ENCODE results near the gene SLC49A3. TPM values are rescaled to one million over a fixed set of nuclear protein-coding genes. Genes with fewer than 3 reads are reported as not detected.
"Not testable (repeated sequence)": the region's sequence is repeated elsewhere in the genome, so short reads cannot be mapped to it uniquely, and the experiment has no call there.

The SLC49A3 gene
- total RNA-seq, 2 experiments from 2014 or later, result not detected

GRCh38 chr4:636628-637159 lies 52.3 kb downstream of the SLC49A3 start:
- ChIA-PET POLR2A (no interaction called here), CTCF (ENCODE audit: unreplicated experiment) (no interaction called here)
- H2AFZ ChIP-seq (ENCODE audit: low read length), result no peak overlapping the region
- TF ChIP-seq EZH2phosphoT487 (IDR thresholded peaks at IDR 0.05; ENCODE audit: borderline replicate concordance, low read depth, low read length), result no peak
- no peak for TF ChIP-seq CTCF (conservative IDR thresholded peaks at IDR 0.05; ENCODE audit: low read length)
- no peak overlapping the region for H3K4me3 ChIP-seq (ENCODE audit: low read depth, low read length, poor library complexity, severe bottlenecking)
- no peak overlapping the region for H3K4me2 ChIP-seq (ENCODE audit: low read length)
- H3K79me2 ChIP-seq (ENCODE audit: insufficient read depth, low read depth, low read length), result no peaks in the 10 kb centered on the region
- no peaks in the 10 kb centered on the region for H3K36me3 ChIP-seq (ENCODE audit: insufficient read depth, low read length)
- BruUV-seq (replicated peaks), result no TSS peak
- no peaks in the 10 kb centered on the region for H4K20me1 ChIP-seq (ENCODE audit: insufficient read depth, low read length)
- no peaks in the 10 kb centered on the region for H3K4me1 ChIP-seq (ENCODE audit: insufficient read depth, low read length, poor library complexity, severe bottlenecking)
- no peak for DNase-seq (ENCODE audit: low spot score)
- H3K9me3 ChIP-seq (ENCODE audit: low read length), result no peaks in the 10 kb centered on the region
- intact Hi-C loops (cut with micrococcal nuclease; ENCODE audit: unreplicated experiment), result no loop called here
- no peaks in the 10 kb centered on the region for H3K9me2 ChIP-seq (ENCODE audit: insufficient read depth, low read length)
- H3K27ac ChIP-seq (ENCODE audit: low read depth, low read length, poor library complexity, severe bottlenecking), result no peak overlapping the region

- H3K36me3 ChIP-seq (ENCODE audit: insufficient read depth, low read length), result no peaks in the 10 kb centered on the region
- TF ChIP-seq CTCF (conservative IDR thresholded peaks at IDR 0.05; ENCODE audit: low read length) (no peak), EZH2phosphoT487 (IDR thresholded peaks at IDR 0.05; ENCODE audit: borderline replicate concordance, low read depth, low read length) (no peak)
- no peak overlapping the region for H3K4me2 ChIP-seq (ENCODE audit: low read length)
- no TSS peak for BruUV-seq (replicated peaks)
- no peaks in the 10 kb centered on the region for H3K79me2 ChIP-seq (ENCODE audit: insufficient read depth, low read depth, low read length)
- no peaks in the 10 kb centered on the region for H4K20me1 ChIP-seq (ENCODE audit: insufficient read depth, low read length)
- no peaks in the 10 kb centered on the region for H3K9me2 ChIP-seq (ENCODE audit: insufficient read depth, low read length)
- no peaks in the 10 kb centered on the region for H3K9me3 ChIP-seq (ENCODE audit: low read length)
- DNase-seq (ENCODE audit: low spot score), result no peak
- CTCF ChIA-PET (ENCODE audit: unreplicated experiment), result no interaction called here
- H3K4me3 ChIP-seq (ENCODE audit: low read depth, low read length, poor library complexity, severe bottlenecking), result no peak overlapping the region
- H2AFZ ChIP-seq (ENCODE audit: low read length), result no peak overlapping the region
- no peak overlapping the region for H3K27ac ChIP-seq (ENCODE audit: low read depth, low read length, poor library complexity, severe bottlenecking)
- intact Hi-C loops (cut with micrococcal nuclease; ENCODE audit: unreplicated experiment), result no loop called here
- H3K4me1 ChIP-seq (ENCODE audit: insufficient read depth, low read length, poor library complexity, severe bottlenecking), result no peaks in the 10 kb centered on the region
- POLR2A ChIA-PET, result no interaction called here
Measured at GRCh38 chr4:635851-636627, 52.9 kb downstream of the SLC49A3 start.

- H3K9me2 ChIP-seq (ENCODE audit: insufficient read depth, low read length); CTCF ChIA-PET (ENCODE audit: unreplicated experiment); POLR2A ChIA-PET; H3K79me2 ChIP-seq (ENCODE audit: insufficient read depth, low read depth, low read length); H3K36me3 ChIP-seq (ENCODE audit: insufficient read depth, low read length); DNase-seq (ENCODE audit: low spot score); BruUV-seq (replicated peaks); H3K9me3 ChIP-seq (ENCODE audit: low read length); H3K4me1 ChIP-seq (ENCODE audit: insufficient read depth, low read length, poor library complexity, severe bottlenecking); H3K4me2 ChIP-seq (ENCODE audit: low read length); H2AFZ ChIP-seq (ENCODE audit: low read length); H3K27ac ChIP-seq (ENCODE audit: low read depth, low read length, poor library complexity, severe bottlenecking); H4K20me1 ChIP-seq (ENCODE audit: insufficient read depth, low read length); intact Hi-C loops (cut with micrococcal nuclease; ENCODE audit: unreplicated experiment); H3K4me3 ChIP-seq (ENCODE audit: low read depth, low read length, poor library complexity, severe bottlenecking): not testable (repeated sequence)
Measured at GRCh38 chr4:635066-635835, 53.7 kb downstream of the SLC49A3 start.
